ENCODE measurements around the gene STRBP. TPM values are rescaled to one million over a fixed set of nuclear protein-coding genes. Genes with fewer than 3 reads are reported as not detected.
"Not testable (repeated sequence)": the region's sequence is repeated elsewhere in the genome, so short reads cannot be mapped to it uniquely, and the experiment has no call there.

The STRBP gene
- total RNA-seq, 1 donor from 2014 or later = 58.9 TPM

- Mint-ChIP-seq H3K36me3 (ENCODE audit: low read depth) (peaks cover 4% of the 10 kb centered on the region), H3K9me3 (peaks cover 4% of the 10 kb centered on the region)
Measured at GRCh38 chr9:123191680-123192079, 76.7 kb downstream of the STRBP start.

GRCh38 chr9:123191260-123191659 is 77.1 kb downstream of the STRBP start:
- H3K9me3 Mint-ChIP-seq = peaks cover 4% of the 10 kb centered on the region
- no peaks in the 10 kb centered on the region for H3K4me1 Mint-ChIP-seq
- no peak overlapping the region for H3K4me3 Mint-ChIP-seq
- H3K36me3 Mint-ChIP-seq (ENCODE audit: low read depth) = peaks cover 4% of the 10 kb centered on the region
- H3K27ac Mint-ChIP-seq (ENCODE audit: unreplicated experiment) = no peak overlapping the region
- no peak for DNase-seq (ENCODE audit: low read depth, low spot score)
- TF ChIP-seq, protein P1, sequence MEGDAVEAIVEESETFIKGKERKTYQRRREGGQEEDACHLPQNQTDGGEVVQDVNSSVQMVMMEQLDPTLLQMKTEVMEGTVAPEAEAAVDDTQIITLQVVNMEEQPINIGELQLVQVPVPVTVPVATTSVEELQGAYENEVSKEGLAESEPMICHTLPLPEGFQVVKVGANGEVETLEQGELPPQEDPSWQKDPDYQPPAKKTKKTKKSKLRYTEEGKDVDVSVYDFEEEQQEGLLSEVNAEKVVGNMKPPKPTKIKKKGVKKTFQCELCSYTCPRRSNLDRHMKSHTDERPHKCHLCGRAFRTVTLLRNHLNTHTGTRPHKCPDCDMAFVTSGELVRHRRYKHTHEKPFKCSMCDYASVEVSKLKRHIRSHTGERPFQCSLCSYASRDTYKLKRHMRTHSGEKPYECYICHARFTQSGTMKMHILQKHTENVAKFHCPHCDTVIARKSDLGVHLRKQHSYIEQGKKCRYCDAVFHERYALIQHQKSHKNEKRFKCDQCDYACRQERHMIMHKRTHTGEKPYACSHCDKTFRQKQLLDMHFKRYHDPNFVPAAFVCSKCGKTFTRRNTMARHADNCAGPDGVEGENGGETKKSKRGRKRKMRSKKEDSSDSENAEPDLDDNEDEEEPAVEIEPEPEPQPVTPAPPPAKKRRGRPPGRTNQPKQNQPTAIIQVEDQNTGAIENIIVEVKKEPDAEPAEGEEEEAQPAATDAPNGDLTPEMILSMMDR (conservative IDR thresholded peaks at IDR 0.05) = no peak
- H3K27me3 Mint-ChIP-seq (ENCODE audit: low read depth) = no peaks in the 10 kb centered on the region

More at GRCh38 chr9:123191680-123192079, 76.7 kb downstream of the STRBP start:
- Mint-ChIP-seq H3K27ac (ENCODE audit: unreplicated experiment) (no peak overlapping the region), H3K4me1 (no peaks in the 10 kb centered on the region), H3K27me3 (ENCODE audit: low read depth) (no peaks in the 10 kb centered on the region), H3K4me3 (no peak overlapping the region)
- TF ChIP-seq, protein P1 (conservative IDR thresholded peaks at IDR 0.05) = no peak
- no peak for DNase-seq (ENCODE audit: low read depth, low spot score)

- no peak for DNase-seq (ENCODE audit: low read depth, low spot score)
- Mint-ChIP-seq H3K4me3 (no peak overlapping the region), H3K27me3 (ENCODE audit: low read depth) (no peaks in the 10 kb centered on the region), H3K4me1 (no peaks in the 10 kb centered on the region), H3K36me3 (ENCODE audit: low read depth) (peaks cover 4% of the 10 kb centered on the region), H3K9me3 (peaks cover 4% of the 10 kb centered on the region), H3K27ac (ENCODE audit: unreplicated experiment) (no peak overlapping the region)
- TF ChIP-seq, protein P1 (conservative IDR thresholded peaks at IDR 0.05) = no peak
Measured at GRCh38 chr9:123187131-123187530, 81.3 kb downstream of the STRBP start.

DNA sequence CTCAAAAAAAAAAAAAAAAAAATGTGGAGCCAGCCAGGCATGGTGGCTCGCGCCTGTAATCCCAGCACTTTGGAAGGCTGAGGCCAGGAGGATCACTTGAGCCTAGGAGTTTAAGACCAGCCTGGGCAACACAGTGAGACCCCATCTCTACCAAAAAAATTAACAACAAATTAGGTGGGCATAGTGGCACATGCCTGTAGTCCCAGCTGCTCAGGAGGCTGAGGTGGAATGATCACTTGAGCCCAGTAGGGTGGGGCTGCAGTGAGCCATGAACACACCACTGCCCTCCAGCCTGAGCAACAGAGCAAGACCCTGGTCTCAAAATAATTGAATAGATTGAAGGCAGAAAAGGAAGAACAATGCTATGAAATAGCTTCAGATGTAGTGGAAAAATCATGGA is 82.4 kb downstream of the STRBP start:
- not testable (repeated sequence) for H3K9me3 Mint-ChIP-seq; H3K4me1 Mint-ChIP-seq; DNase-seq (ENCODE audit: low read depth, low spot score); H3K4me3 Mint-ChIP-seq; H3K27me3 Mint-ChIP-seq (ENCODE audit: low read depth); H3K36me3 Mint-ChIP-seq (ENCODE audit: low read depth); H3K27ac Mint-ChIP-seq (ENCODE audit: unreplicated experiment)

DNA sequence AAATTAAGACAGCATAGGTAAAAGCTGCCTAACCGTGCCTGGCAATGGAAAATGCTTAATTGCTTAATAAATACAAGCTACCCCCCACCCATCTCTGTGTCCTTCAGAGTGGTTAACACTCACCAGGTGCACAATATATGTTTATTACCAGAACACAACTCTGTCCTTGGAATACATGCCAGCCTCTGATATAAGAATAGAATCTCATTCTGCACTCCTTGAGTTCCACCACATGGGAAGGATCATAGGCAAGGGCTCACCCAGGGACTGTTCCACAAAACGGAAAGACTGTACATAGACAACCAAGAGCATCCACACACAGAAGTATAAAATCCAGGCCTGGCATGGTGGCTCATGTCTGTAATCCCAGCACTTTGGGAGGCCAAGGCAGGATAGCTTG is 91.4 kb downstream of the STRBP start:
- peak overlapping the region; percentile 67 for H3K27ac Mint-ChIP-seq (ENCODE audit: unreplicated experiment)
- no peaks in the 10 kb centered on the region for H3K9me3 Mint-ChIP-seq
- H3K4me3 Mint-ChIP-seq = no peak overlapping the region
- H3K27me3 Mint-ChIP-seq (ENCODE audit: low read depth) = no peaks in the 10 kb centered on the region
- no peaks in the 10 kb centered on the region for H3K36me3 Mint-ChIP-seq (ENCODE audit: low read depth)
- DNase-seq (ENCODE audit: low read depth, low spot score) = no peak
- H3K4me1 Mint-ChIP-seq = no peaks in the 10 kb centered on the region
- TF ChIP-seq, protein P1 (conservative IDR thresholded peaks at IDR 0.05) = no peak

DNA sequence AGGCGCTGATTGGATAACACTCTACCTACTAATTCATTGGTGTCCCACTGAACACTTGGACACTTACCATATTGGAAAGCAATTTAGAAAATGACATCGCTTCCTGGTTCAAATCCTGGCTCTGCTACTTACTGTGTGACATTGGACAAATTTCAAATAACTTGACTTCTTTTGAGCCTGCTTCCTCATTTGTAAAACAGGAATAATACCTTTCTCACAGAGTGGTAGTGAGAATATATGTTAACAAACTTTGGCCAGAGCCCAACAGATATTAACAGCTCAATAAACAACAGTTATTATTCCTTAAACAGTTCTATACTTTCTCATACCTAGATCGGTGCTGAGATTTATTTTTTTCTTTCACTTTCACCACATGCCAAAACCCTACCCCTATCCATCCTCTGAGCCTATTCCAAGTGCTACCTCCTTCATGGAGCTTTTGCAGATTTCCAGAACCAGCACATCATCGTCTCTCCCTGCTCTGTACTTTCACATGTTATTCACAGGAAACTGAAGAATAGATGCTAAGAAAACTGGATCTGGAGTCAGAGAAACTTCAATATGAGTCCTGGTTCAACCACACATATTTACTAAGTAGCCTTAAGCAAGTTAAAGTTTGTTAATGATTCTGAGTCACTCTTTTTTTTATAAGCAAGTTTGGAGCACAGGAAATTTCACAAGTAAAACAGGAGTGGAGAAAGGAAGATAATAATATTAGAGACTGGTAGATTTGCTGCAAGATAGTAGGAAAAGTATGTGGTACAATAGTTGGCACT is 92.3 kb downstream of the STRBP start:
- no peak for DNase-seq (ENCODE audit: low read depth, low spot score)
- Mint-ChIP-seq H3K4me1 (no peaks in the 10 kb centered on the region), H3K36me3 (ENCODE audit: low read depth) (no peaks in the 10 kb centered on the region), H3K9me3 (no peaks in the 10 kb centered on the region), H3K27me3 (ENCODE audit: low read depth) (no peaks in the 10 kb centered on the region), H3K27ac (ENCODE audit: unreplicated experiment) (no peak overlapping the region), H3K4me3 (no peak overlapping the region)
- TF ChIP-seq, protein P1 (conservative IDR thresholded peaks at IDR 0.05) = no peak

Measured in neural crest cell (in vitro differentiated cells).